Effector memory CD8-positive, alpha-beta T cell (primary cell): ENCODE measurements around the gene POMT1.

Experiments
- ATAC-seq: fragments of 150-1000 bp; cut with Tn5 transposase; replicated peaks from 2 replicates; pipeline ENCODE4 v1.10.0; 2021; ENCODE audit warnings: mild to moderate bottlenecking, moderate library complexity
- DNase-seq, 3 experiments: peaks; one replicate each; pipeline ENCODE4 v3.0.0; 2021
- H3K27ac Mint-ChIP-seq, 2 donors: one replicate each; pipeline ENCODE4 v1.8.0; 2022; ENCODE audit warnings: mild to moderate bottlenecking in 2 of 2, mixed read lengths in 2 of 2, moderate library complexity in 2 of 2
- H3K27me3 Mint-ChIP-seq, 2 donors: one replicate each; pipeline ENCODE4 v1.8.0; 2022; ENCODE audit warnings: mixed read lengths in 2 of 2
- H3K36me3 Mint-ChIP-seq: one replicate; pipeline ENCODE4 v1.8.0; 2022; ENCODE audit warnings: mild to moderate bottlenecking, moderate library complexity, mixed read lengths; ENCODE audit not compliant: insufficient read depth
- H3K4me1 Mint-ChIP-seq, 2 donors: one replicate each; pipeline ENCODE4 v1.8.0; 2022; ENCODE audit warnings: low read depth in 2 of 2, mixed read lengths in 2 of 2
- H3K4me3 Mint-ChIP-seq, 2 donors: one replicate each; pipeline ENCODE4 v1.8.0; 2022; ENCODE audit warnings: mild to moderate bottlenecking in 2 of 2, mixed read lengths in 2 of 2, moderate library complexity in 2 of 2
- H3K9me3 Mint-ChIP-seq, 2 donors: one replicate each; pipeline ENCODE4 v1.8.0; 2022; ENCODE audit warnings: mixed read lengths in 2 of 2

POMT1 gene

DNA sequence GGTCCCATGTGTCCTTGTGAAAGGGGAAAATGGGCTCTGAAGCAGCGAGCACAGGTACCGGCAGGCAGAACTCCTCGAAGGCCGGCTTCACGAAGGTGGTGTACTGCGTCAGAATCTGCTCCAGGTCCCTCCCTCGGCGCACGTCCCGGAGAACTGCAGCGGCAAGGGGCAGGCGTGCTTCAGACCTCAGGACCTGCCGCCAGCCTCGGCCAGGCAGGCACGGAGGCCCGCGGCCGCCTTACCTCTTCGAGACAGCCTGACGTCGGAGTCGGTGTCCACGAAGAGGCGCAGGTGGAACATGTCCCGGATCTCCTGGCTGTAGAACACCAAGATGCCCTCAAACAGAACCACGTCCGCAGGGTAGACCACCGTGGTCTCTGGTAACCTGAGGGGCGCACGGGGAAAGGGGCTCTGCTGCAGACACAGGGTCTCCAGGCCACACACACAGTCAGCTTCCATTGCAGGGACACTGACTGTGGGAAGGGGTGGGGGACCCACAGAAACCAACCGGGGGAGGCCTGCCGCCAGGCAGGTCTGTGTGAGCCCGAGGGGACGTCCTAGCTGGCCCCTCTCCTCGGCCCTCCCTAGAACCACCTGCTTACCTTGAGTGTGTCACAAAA, 26.3 kb downstream of the POMT1 start:
- Mint-ChIP-seq H3K4me1 (peaks cover 0 to 8% of the 10 kb centered on the region in 2 donors), H3K4me3 (peak overlapping the region in 1 of 2 donors; percentile 74), H3K36me3 (peaks cover 39% of the 10 kb centered on the region), H3K27ac (peak overlapping the region in 1 of 2 donors; percentile 68), H3K27me3 (no peaks in the 10 kb centered on the region), H3K9me3 (no peaks in the 10 kb centered on the region)
- ATAC-seq (no peak), DNase-seq (no peak)

DNA sequence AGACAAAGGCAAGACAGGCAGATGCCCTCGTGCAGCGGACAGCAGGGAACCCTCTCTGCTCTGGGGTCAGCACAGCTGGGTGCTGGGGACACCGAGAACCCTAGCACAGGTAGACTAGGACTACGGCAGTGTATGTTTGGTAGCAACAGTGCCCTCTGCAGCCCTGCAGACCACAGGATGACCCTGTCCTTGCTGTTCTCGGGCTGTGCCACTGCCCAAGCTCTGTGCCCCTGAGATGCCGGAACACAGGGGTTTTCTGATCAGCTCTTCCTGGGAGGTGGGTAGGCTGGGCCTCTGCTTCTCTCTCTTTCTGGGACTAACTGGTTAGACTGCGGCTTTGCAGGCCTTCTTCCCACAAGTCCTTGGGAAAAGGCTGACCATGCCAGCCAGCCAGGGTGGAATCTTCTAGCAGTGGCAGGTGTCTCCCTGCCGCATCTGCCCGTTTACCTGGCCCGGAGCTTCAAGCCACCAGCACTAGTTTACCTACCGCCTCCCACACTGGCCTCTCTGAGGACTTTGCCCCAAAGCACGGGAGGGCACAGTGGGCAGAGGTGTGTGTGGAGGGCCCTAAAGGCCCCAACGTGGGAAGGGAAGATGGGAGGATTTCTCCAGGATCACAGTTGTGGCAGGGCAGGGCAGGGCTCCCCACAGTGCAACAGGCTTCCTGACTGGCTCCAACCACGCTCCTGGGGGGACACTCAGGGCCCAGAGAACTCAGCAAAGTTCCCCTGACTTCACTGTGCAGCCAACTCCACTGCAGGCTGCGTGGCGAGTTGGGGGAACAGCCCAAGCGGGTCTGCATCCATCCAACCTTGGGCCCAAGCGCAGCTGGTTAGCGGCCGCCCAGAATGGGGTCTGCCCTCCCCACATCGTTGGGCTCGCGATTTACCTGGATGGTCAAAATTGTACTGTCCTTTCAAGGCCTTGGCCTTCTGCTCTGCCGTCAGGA, 27.2 kb downstream of the POMT1 start:
- Mint-ChIP-seq H3K4me1 (peaks cover 6 to 15% of the 10 kb centered on the region in 2 donors), H3K27me3 (no peaks in the 10 kb centered on the region), H3K4me3 (peak overlapping the region; percentile 65 to 74), H3K36me3 (peaks cover 32% of the 10 kb centered on the region), H3K9me3 (no peaks in the 10 kb centered on the region), H3K27ac (peak overlapping the region; percentile 54 to 65)
- DNase-seq (no peak), ATAC-seq (no peak)

DNA sequence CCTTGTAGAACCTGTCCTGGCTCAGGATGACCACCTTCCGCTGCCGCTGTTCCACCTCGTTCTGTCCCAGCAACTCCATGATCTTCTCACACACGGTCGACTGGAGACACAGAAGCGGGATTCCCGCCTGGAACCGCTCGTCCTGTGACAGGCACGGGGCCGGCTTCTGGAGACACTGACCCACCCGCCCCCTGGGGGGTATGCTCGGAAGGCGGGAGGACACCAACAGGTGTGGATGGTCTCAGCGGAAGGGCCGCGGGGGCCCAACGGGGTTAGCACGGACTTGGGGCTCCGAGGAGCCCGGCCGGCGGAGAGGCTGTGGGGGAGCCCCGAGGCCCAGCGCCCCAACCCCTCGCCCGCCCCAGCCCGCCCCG, 27.8 kb downstream of the POMT1 start:
- Mint-ChIP-seq H3K4me1 (peaks cover 6 to 16% of the 10 kb centered on the region in 2 donors), H3K27ac (peak overlapping the region in 1 of 2 donors; percentile 54), H3K4me3 (peak overlapping the region; percentile 65 to 74), H3K27me3 (no peaks in the 10 kb centered on the region), H3K36me3 (peaks cover 25% of the 10 kb centered on the region), H3K9me3 (no peaks in the 10 kb centered on the region)
- DNase-seq = no peak
- peak; percentile 26 for ATAC-seq

DNA sequence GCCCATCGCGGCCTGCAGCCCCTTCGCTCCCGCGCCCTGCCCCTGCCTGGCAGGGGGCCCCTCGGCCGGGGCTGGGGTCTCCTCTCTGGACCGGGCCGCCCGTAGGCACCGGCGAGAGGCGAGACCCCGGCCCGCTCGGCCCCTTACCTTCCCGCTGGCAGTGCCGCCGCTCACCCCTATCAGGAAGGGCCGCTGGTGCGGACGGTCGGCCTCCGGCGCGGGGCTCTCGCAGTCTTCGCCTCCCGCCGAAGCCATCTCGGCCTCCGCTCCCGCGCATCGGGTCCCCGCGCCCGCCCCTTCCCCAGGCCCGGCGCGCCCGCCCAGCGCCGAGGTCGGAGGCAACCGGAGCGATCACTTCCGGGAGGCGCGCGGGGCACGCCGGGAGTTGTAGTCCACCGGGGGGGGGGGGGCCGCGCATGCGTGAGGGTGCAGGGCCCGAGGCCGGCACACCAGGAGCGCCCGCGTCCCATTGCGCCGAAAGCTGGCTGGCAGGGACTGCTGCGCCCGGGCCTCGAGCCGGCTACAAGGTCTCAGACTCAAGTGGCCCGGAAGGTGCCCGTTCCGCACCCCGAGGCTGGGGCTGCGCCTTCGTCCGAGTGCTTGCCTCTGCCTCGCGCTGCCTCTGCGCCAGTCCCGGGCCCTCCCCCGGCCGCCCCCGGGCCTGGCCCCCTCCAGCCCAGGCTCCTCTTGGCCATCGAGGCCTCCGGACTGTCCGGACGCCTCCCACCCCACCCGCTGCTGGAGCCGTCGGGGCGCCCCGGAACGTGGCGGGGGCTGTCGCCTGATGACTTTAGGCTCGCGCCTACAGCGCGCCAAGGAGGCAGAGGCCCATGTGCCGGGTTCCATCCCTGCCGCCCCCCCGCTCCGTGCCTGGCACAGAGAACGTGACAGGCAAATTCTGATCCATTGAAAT, 28.5 kb downstream of the POMT1 start, which contains the start of gene UCK1:
Gene UCK1, minus strand, starts transcription at position 344 of the 913 bp plus-strand sequence. Its CDS starts 89 bp downstream, at position 255.
- peak; percentile 52 to 59 (median 57) for DNase-seq
- peak within 1 kb of the TSS; percentile 54 to 65 for H3K27ac Mint-ChIP-seq
- H3K4me1 Mint-ChIP-seq = peaks cover 6 to 16% of the 10 kb centered on the region in 2 donors
- H3K9me3 Mint-ChIP-seq = no peaks in the 10 kb centered on the region
- peak within 1 kb of the TSS; percentile 65 to 74 for H3K4me3 Mint-ChIP-seq
- ATAC-seq = peak; percentile 97
- H3K27me3 Mint-ChIP-seq = no peaks in the 10 kb centered on the region
- peaks cover 20% of the 10 kb centered on the region for H3K36me3 Mint-ChIP-seq

DNA sequence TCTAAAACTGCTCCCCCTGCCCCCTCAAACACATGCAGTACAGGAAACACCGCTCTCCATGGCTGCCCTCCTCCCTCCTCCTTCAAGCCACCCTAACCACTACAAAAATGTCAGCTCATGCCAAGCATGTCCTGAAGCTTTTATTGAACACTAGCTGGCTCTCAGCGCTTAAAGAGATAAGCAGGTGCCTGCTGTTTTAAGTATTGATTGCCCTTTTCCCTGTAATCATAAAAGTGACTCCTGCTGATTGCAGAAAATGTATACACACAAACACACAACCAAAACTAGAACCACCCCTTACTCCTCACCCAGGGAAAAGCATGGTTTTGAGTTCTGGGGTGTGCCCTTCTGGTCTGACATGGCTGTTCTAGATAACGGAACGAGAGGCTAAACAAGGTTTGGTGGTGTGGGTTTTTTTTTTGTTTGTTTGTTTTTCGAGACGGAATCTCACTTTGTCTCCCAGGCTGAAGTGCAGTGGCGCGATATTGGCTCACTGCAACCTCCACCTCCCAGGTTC, 32.1 kb downstream of the POMT1 start:
- Mint-ChIP-seq H3K27ac (peak overlapping the region in 1 of 2 donors; percentile 63), H3K9me3 (no peaks in the 10 kb centered on the region), H3K4me3 (peak overlapping the region in 1 of 2 donors; percentile 33), H3K27me3 (no peaks in the 10 kb centered on the region), H3K4me1 (peaks cover 12 to 18% of the 10 kb centered on the region in 2 donors), H3K36me3 (no peaks in the 10 kb centered on the region)
- ATAC-seq (peak; percentile 26), DNase-seq (no peak)

DNA sequence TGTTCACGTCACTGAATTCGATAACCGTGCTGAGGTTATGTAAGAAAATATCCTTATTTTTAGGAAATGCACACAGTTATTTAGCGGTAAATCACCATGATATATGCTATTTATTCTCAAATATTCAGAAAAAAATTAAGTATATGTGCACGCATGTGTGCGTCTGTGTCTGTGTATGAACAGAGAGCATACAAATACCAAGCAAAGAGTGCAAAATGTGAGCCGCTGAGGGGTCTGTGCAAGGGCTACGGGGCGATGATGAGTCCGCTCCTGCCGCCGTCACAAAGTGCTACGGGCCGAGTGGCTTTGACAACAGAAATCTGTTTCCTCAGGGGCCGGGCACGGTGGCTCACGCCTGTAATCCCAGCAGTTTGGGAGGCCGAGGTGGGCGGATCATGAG, 35.2 kb downstream of the POMT1 start:
- Mint-ChIP-seq H3K4me1 (peaks cover 16 to 17% of the 10 kb centered on the region in 2 donors), H3K27ac (no peak overlapping the region), H3K9me3 (no peaks in the 10 kb centered on the region), H3K27me3 (no peaks in the 10 kb centered on the region), H3K36me3 (no peaks in the 10 kb centered on the region), H3K4me3 (no peak overlapping the region)
- no peak for ATAC-seq
- no peak for DNase-seq

DNA sequence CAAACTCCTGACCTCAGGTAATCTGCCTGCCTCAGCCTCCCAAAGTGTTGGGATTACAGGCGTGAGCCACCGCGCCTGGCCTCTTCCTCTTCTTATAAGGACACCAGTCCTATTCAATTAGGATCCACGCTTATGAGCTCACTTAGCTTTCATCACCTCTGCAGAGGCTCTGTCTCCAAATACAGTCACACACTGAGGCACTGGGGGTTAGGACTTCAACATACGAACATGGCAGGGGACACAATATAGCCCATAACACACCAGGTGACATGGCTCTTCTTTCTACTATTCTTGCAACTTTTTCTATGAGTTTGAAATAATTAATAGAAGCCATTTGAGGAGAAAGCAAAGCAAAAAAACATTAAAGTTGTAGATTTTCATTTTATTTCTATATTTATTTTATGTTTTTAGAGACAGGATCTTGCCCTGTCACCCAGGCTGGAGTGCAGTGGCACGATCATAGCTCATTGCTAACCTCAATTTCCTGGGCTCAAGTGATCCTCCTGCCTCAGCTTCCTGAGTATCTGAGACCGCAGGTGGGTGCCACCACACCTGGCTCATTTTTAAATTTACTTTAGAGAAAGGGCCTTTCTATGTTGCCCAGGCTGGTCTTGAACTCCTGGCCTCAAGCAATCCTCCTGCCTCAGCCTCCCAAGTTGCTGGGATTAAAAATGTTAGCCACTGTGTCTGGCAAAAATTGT, 36.7 kb downstream of the POMT1 start:
- Mint-ChIP-seq H3K9me3 (peaks cover 0 to 2% of the 10 kb centered on the region in 2 donors), H3K4me1 (peaks cover 14 to 15% of the 10 kb centered on the region in 2 donors), H3K4me3 (peak overlapping the region; percentile 31 to 59), H3K27me3 (no peaks in the 10 kb centered on the region), H3K36me3 (no peaks in the 10 kb centered on the region), H3K27ac (peak overlapping the region in 1 of 2 donors; percentile 77)
- peak in 2 of 3 experiments; percentile 15 to 22 for DNase-seq
- peak; percentile 87 for ATAC-seq

DNA sequence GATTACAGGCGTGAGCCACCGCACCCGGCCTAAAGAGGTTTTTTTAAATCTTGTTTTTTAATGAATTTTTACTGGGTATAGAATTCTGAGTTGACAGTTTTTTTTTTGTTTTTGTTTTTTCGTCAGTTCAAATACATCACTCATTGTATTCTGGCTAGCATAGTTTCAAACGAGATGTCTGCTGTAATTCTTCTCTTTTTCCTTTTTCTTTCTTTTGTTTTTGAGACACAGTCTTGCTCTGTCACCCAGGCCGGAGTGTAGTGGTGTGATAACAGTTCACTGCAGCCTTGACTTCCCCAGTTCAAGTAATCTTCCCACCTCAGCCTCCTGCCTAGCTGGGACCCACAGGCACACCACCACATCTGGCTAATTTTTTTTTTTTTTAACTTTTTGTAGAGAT, 40.4 kb downstream of the POMT1 start:
- no peak overlapping the region for H3K4me3 Mint-ChIP-seq

DNA sequence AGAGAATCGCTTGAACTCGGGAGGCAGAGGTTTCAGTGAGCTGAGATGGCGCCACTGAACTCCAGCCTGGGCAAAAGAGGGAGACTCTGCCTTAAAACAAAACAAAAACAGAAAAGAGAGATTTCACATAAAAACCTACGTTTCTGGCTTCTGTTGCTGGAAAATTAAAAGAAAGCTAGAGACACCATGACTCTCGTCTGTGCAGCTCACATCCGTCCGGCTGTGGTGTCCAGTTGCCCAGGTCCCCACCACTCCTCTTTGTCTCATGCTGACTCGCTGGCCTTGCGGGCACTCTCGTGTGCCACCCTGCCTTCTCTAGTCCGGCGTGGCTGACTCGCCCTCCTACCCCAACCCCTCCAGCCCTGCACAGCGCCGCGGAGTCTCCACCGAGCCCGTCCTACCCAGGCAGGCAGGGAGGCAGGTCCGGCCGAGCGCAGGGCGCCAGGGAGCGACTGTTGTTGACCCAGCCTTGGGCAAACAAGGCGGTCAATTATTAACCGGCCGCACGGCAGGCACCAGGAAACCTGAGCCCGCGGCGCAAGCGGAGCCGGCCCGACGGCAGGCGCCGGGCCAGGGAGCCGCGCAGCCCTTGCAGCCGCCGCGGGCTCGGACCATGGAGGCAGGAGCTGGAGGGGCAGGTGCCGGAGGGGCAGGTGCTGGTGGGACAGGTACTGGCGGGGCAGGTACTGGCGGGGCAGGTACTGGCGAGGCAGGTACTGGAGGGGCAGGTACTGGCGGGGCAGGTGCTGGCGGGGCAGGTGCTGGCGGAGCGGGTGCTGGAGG, 42.5 kb downstream of the POMT1 start, which contains the start of gene PRRT1B:
Gene PRRT1B, plus strand, starts transcription at position 521 of the 783 bp plus-strand sequence. Its CDS starts 93 bp downstream, at position 614.
- DNase-seq (no peak), ATAC-seq (no peak)
- Mint-ChIP-seq H3K4me3 (peak within 1 kb of the TSS; percentile 52 to 72), H3K4me1 (peaks cover 15 to 19% of the 10 kb centered on the region in 2 donors), H3K27ac (peak within 1 kb of the TSS in 1 of 2 donors; percentile 24), H3K27me3 (peaks cover 39 to 43% of the 10 kb centered on the region in 2 donors), H3K9me3 (peaks cover 0 to 2% of the 10 kb centered on the region in 2 donors), H3K36me3 (peaks cover 3% of the 10 kb centered on the region)

More for the DNA sequence above, 40.4 kb downstream of the POMT1 start:
- no peak overlapping the region for H3K27ac Mint-ChIP-seq
- ATAC-seq = no peak
- H3K27me3 Mint-ChIP-seq = peaks cover 18 to 23% of the 10 kb centered on the region in 2 donors
- H3K4me1 Mint-ChIP-seq = peaks cover 17 to 25% of the 10 kb centered on the region in 2 donors
- H3K36me3 Mint-ChIP-seq = peaks cover 2% of the 10 kb centered on the region
- DNase-seq = no peak
- H3K9me3 Mint-ChIP-seq = peaks cover 0 to 2% of the 10 kb centered on the region in 2 donors

DNA sequence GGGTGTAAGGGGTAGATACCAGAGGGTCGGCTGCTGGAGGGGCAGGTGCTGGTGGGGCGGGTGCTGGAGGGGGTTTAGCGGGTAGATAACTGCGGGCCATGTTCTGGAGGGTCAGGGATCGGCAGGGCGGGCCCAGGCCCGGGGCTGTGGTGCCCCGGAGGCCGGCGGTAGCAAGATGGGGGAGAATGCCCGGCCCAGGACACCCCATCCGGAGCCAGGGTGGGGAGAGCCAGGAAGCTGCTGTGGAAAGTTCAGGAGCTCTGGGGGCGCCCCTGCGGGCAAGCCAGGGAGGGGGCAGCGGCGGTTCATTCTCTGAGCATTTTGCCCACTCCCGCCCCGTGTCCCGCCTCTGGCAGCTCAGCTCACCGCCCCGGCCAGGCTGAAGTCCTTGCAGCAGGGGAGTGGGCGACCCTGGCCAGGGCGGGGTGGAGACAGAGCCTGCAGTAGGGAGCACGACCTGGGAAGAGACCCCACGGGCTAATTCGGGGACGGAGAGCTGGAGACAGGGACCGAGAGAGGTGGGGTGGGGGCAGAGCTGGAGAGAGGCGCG, 43.1 kb downstream of the POMT1 start:
- Mint-ChIP-seq H3K27me3 (peaks cover 44 to 50% of the 10 kb centered on the region in 2 donors), H3K9me3 (peaks cover 0 to 2% of the 10 kb centered on the region in 2 donors), H3K4me3 (peak overlapping the region; percentile 52 to 72)

DNA sequence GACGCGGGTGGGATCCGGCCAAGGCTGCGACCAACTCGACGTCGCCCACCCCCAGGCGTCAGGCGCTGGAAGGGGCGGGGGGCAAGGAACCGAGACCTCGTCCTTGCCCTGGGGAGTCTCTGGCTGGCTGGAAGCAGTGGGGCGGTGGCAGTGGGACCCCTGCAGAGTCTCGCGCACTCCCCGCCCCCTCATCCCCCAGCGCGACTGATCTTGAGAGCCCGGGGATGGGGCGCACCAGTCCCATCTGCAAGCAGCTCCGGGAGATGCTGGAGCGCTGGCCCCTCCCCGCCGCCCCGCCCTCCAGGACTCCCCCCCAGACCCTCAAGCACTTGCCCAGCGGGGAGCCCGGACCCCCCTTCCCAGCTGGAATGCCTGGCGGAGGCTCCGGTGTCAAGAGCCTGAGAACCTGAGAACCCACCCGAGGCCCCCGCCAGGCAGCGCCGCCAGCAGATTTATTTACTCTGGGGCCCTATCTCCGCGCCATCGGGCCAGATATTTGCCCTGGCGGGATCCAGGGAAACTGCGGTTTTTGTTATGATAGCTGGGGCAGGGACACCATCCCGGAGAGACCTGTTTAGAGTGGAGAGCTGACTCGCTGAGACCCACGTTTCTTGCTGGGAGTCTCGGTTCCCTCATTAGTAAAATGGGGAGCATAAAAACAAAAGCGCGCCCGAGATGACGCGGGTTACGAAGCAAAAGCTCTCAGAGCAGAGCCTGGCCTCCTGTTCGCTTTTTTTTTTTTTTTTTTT, 43.8 kb downstream of the POMT1 start:
- H3K9me3 Mint-ChIP-seq = peaks cover 0 to 2% of the 10 kb centered on the region in 2 donors
- peak overlapping the region; percentile 52 to 72 for H3K4me3 Mint-ChIP-seq
- H3K4me1 Mint-ChIP-seq = peaks cover 11 to 15% of the 10 kb centered on the region in 2 donors
- DNase-seq (no peak), ATAC-seq (no peak)
- H3K36me3 Mint-ChIP-seq = peaks cover 3% of the 10 kb centered on the region
- peaks cover 50 to 56% of the 10 kb centered on the region in 2 donors for H3K27me3 Mint-ChIP-seq
- no peak overlapping the region for H3K27ac Mint-ChIP-seq

More for the DNA sequence above, 43.1 kb downstream of the POMT1 start:
- no peak for ATAC-seq
- peaks cover 11 to 15% of the 10 kb centered on the region in 2 donors for H3K4me1 Mint-ChIP-seq
- no peak for DNase-seq
- no peak overlapping the region for H3K27ac Mint-ChIP-seq
- H3K36me3 Mint-ChIP-seq = peaks cover 3% of the 10 kb centered on the region
